Measurements from ENCODE around the gene DTNB.
"Not testable (repeated sequence)": the region's sequence is repeated elsewhere in the genome, so short reads cannot be mapped to it uniquely, and the experiment has no call there.

The DTNB gene

GRCh38 chr2:25544445-25544844, 128.9 kb downstream of the DTNB start:
- no peak for DNase-seq (ENCODE audit: low read depth)

- DNase-seq (ENCODE audit: low read depth): no peak
These were observed 129.4 kb downstream of the DTNB start for GRCh38 chr2:25543939-25544338.

GRCh38 chr2:25541378-25541777, 132.0 kb downstream of the DTNB start:
- DNase-seq (ENCODE audit: low read depth): no peak

- DNase-seq (ENCODE audit: low read depth): peak; percentile 60
These were observed 134.2 kb downstream of the DTNB start for GRCh38 chr2:25539136-25539535.

GRCh38 chr2:25537526-25537925, 135.9 kb downstream of the DTNB start:
- no peak for DNase-seq (ENCODE audit: low read depth)

- not testable (repeated sequence) for DNase-seq (ENCODE audit: low read depth)
These were observed 137.7 kb downstream of the DTNB start for GRCh38 chr2:25535411-25536289.

GRCh38 chr2:25534937-25535336, 138.4 kb downstream of the DTNB start:
- not testable (repeated sequence) for DNase-seq (ENCODE audit: low read depth)

GRCh38 chr2:25534455-25534854, 138.9 kb downstream of the DTNB start:
- no peak for DNase-seq (ENCODE audit: low read depth)

GRCh38 chr2:25533771-25534170, 139.6 kb downstream of the DTNB start:
- not testable (repeated sequence) for DNase-seq (ENCODE audit: low read depth)

- no peak for DNase-seq (ENCODE audit: low read depth)
These were observed 140.9 kb downstream of the DTNB start for GRCh38 chr2:25532521-25532920.

GRCh38 chr2:25529034-25529433, 144.3 kb downstream of the DTNB start:
- DNase-seq (ENCODE audit: low read depth): no peak

GRCh38 chr2:25528173-25528572, 145.2 kb downstream of the DTNB start:
- peak; percentile 32 for DNase-seq (ENCODE audit: low read depth)

GRCh38 chr2:25524507-25524906, 148.9 kb downstream of the DTNB start:
- DNase-seq (ENCODE audit: low read depth): no peak

GRCh38 chr2:25523060-25523459, 150.3 kb downstream of the DTNB start:
- DNase-seq (ENCODE audit: low read depth): no peak

GRCh38 chr2:25521665-25522387, 151.6 kb downstream of the DTNB start:
- peak; percentile 83 for DNase-seq (ENCODE audit: low read depth)

- peak; percentile 6 for DNase-seq (ENCODE audit: low read depth)
These were observed 152.3 kb downstream of the DTNB start for GRCh38 chr2:25521126-25521525.

- no peak for DNase-seq (ENCODE audit: low read depth)
These were observed 155.7 kb downstream of the DTNB start for GRCh38 chr2:25517701-25518100.

GRCh38 chr2:25514043-25514637, 159.2 kb downstream of the DTNB start:
- DNase-seq (ENCODE audit: low read depth): no peak

- DNase-seq (ENCODE audit: low read depth): no peak
These were observed 160.7 kb downstream of the DTNB start for GRCh38 chr2:25512707-25513106.

- DNase-seq (ENCODE audit: low read depth): no peak
These were observed 167.2 kb downstream of the DTNB start for GRCh38 chr2:25506226-25506625.

GRCh38 chr2:25505622-25506021, 167.8 kb downstream of the DTNB start:
- no peak for DNase-seq (ENCODE audit: low read depth)

- no peak for DNase-seq (ENCODE audit: low read depth)
These were observed 168.2 kb downstream of the DTNB start for GRCh38 chr2:25505182-25505581.

GRCh38 chr2:25504266-25504665, 169.1 kb downstream of the DTNB start:
- no peak for DNase-seq (ENCODE audit: low read depth)
